Measurements from ENCODE around the gene TJP3. TPM values are rescaled to one million over a fixed set of nuclear protein-coding genes. Genes with fewer than 3 reads are reported as not detected.

TJP3 gene
- polyA plus RNA-seq, 1 donor from 2014 or later: 0.15 TPM

- H3K4me3 ChIP-seq (ENCODE audit: low read length): peak within 1 kb of the TSS; percentile 88
- no peaks in the 10 kb centered on the region for H3F3A ChIP-seq (ENCODE audit: insufficient read depth, low read length, poor library complexity, severe bottlenecking)
- TF ChIP-seq RAD21 (conservative IDR thresholded peaks at IDR 0.05) (peak; percentile 64), EP300 (conservative IDR thresholded peaks at IDR 0.05; ENCODE audit: poor library complexity, severe bottlenecking) (no peak), MXI1 (conservative IDR thresholded peaks at IDR 0.05; ENCODE audit: poor library complexity, severe bottlenecking) (peak; percentile 34), TAF1 (IDR thresholded peaks at IDR 0.05; ENCODE audit: low read depth) (no peak), POLR2AphosphoS5 (IDR thresholded peaks at IDR 0.05) (peak; percentile 51), CTCF (IDR thresholded peaks at IDR 0.05; ENCODE audit: poor library complexity, severe bottlenecking) (peak; percentile 90), EZH2 (IDR thresholded peaks at IDR 0.05; ENCODE audit: borderline replicate concordance, insufficient read depth, low read length, poor library complexity, severe bottlenecking) (no peak), SMC3 (conservative IDR thresholded peaks at IDR 0.05; ENCODE audit: poor library complexity) (peak; percentile 73), REST (IDR thresholded peaks at IDR 0.05; ENCODE audit: borderline replicate concordance) (peak; percentile 16)
- H2AFZ ChIP-seq (ENCODE audit: low read depth, low read length): no peak within 1 kb of the TSS
- no peaks in the 10 kb centered on the region for H3K36me3 ChIP-seq (ENCODE audit: insufficient read depth, low read length)
- peak within 1 kb of the TSS; percentile 76 for H3K9ac ChIP-seq (ENCODE audit: low read length)
- H3K4me2 ChIP-seq (ENCODE audit: low read length): peak within 1 kb of the TSS; percentile 82
- no peak within 1 kb of the TSS for H3K27ac ChIP-seq (ENCODE audit: low read length)
- H3K9me2 ChIP-seq (ENCODE audit: insufficient read depth, low read length): no peaks in the 10 kb centered on the region
- H3K9me3 ChIP-seq (ENCODE audit: low read length): no peaks in the 10 kb centered on the region
- H4K20me1 ChIP-seq (ENCODE audit: insufficient read depth): no peaks in the 10 kb centered on the region
- H3K79me2 ChIP-seq (replicated peaks; ENCODE audit: insufficient read depth, low read length): peaks cover 24% of the 10 kb centered on the region
- no peaks in the 10 kb centered on the region for H3K27me3 ChIP-seq (ENCODE audit: insufficient read depth, low read depth, low read length)
Measured at GRCh38 chr19:3700242-3701032, 7.7 kb upstream of the TJP3 start, which contains the start of gene PIP5K1C. Gene PIP5K1C, minus strand, starts transcription at chr19:3700468. Its CDS starts 78 bp downstream, at chr19:3700390.

GRCh38 chr19:3701200-3701599, 7.0 kb upstream of the TJP3 start:
- H4K20me1 ChIP-seq (ENCODE audit: insufficient read depth): no peaks in the 10 kb centered on the region
- no peaks in the 10 kb centered on the region for H3F3A ChIP-seq (ENCODE audit: insufficient read depth, low read length, poor library complexity, severe bottlenecking)

More at GRCh38 chr19:3701200-3701599, 7.0 kb upstream of the TJP3 start:
- Histone ChIP-seq H3K27ac (ENCODE audit: low read length) (no peak overlapping the region), H3K9ac (ENCODE audit: low read length) (no peak overlapping the region), H3K9me3 (ENCODE audit: low read length) (no peaks in the 10 kb centered on the region), H3K9me2 (ENCODE audit: insufficient read depth, low read length) (no peaks in the 10 kb centered on the region), H3K36me3 (ENCODE audit: insufficient read depth, low read length) (no peaks in the 10 kb centered on the region), H2AFZ (ENCODE audit: low read depth, low read length) (no peak overlapping the region), H3K27me3 (ENCODE audit: insufficient read depth, low read depth, low read length) (no peaks in the 10 kb centered on the region), H3K79me2 (replicated peaks; ENCODE audit: insufficient read depth, low read length) (peaks cover 24% of the 10 kb centered on the region), H3K4me2 (ENCODE audit: low read length) (no peak overlapping the region), H3K4me3 (ENCODE audit: low read length) (no peak overlapping the region)
- TF ChIP-seq EP300 (conservative IDR thresholded peaks at IDR 0.05; ENCODE audit: poor library complexity, severe bottlenecking) (no peak), TAF1 (IDR thresholded peaks at IDR 0.05; ENCODE audit: low read depth) (no peak), MXI1 (conservative IDR thresholded peaks at IDR 0.05; ENCODE audit: poor library complexity, severe bottlenecking) (no peak), RAD21 (conservative IDR thresholded peaks at IDR 0.05) (no peak), EZH2 (IDR thresholded peaks at IDR 0.05; ENCODE audit: borderline replicate concordance, insufficient read depth, low read length, poor library complexity, severe bottlenecking) (no peak), SMC3 (conservative IDR thresholded peaks at IDR 0.05; ENCODE audit: poor library complexity) (no peak), POLR2AphosphoS5 (IDR thresholded peaks at IDR 0.05) (no peak), REST (IDR thresholded peaks at IDR 0.05; ENCODE audit: borderline replicate concordance) (no peak), CTCF (IDR thresholded peaks at IDR 0.05; ENCODE audit: poor library complexity, severe bottlenecking) (no peak)

Data from neural cell (in vitro differentiated cells).